GM12878 (cell line): ENCODE results near the gene IFNA13. TPM values are rescaled to one million over a fixed set of nuclear protein-coding genes. Genes with fewer than 3 reads are reported as not detected.
A peak's percentile ranks its signal among the peaks of the same experiment; 100 is the strongest.

Experiments
- ATAC-seq: fragments of 200-7000 bp; cut with Tn5 transposase; 3 replicates; pipeline ENCODE4 v1.9.1; 2020; ENCODE audit warnings: mild to moderate bottlenecking, moderate library complexity
- BruUV-seq: library from RNA; stranded (reverse); fragments of 400-500 nt; replicated peaks from 2 replicates; lab custom pipeline; 2021; lab: Mats Ljungman, UMichigan
- CTCF ChIA-PET: fragments of 300-600 bp; sonication (Branson Sonifier 250); formaldehyde crosslinking; extraction: SDS; loops from one replicate; lab custom pipeline; 2021; ENCODE audit warnings: inconsistent platforms; lab: Yijun Ruan, JAX
- POLR2A ChIA-PET: fragments of 350-600 bp; formaldehyde crosslinking; extraction: SDS; loops from one replicate; lab custom pipeline; 2021; ENCODE audit warnings: inconsistent platforms; lab: Charles Lee
- RAD21 ChIA-PET: fragments of 300-600 bp; sonication (Branson Sonifier 250); formaldehyde crosslinking; loops from one replicate; lab custom pipeline; 2023; ENCODE audit warnings: antibody characterized with exemption; ENCODE audit not compliant: unreplicated experiment; lab: Charles Lee
- SMC1A ChIA-PET: fragments of 300-600 bp; sonication (Branson Sonifier 250); formaldehyde crosslinking; loops from one replicate; lab custom pipeline; 2023; ENCODE audit not compliant: unreplicated experiment, uncharacterized antibody; lab: Charles Lee
- DNase-seq: peaks from one replicate; pipeline ENCODE4 v3.0.0-alpha.2; 2011; ENCODE audit warnings: low read depth, low spot score
- FAIRE-seq: peaks from 3 replicates; lab custom pipeline; 2011; peaks lifted over from hg19 to GRCh38; lab: Jason Lieb, UNC
- H2AFZ ChIP-seq: 2 replicates; pipeline ENCODE4 v1.6.0; 2011; ENCODE audit warnings: low read depth, low read length, control low read depth; ENCODE audit not compliant: control insufficient read depth
- H3K27ac ChIP-seq: 2 replicates; pipeline ENCODE4 v1.5.1; 2011; ENCODE audit warnings: control low read depth; ENCODE audit not compliant: control insufficient read depth, insufficient read depth
- H3K27me3 ChIP-seq, 2 experiments: replicated peaks in 1 of 2; 2 replicates each; pipeline versions ENCODE4 v1.6.0 to v1.6.1; 2011; ENCODE audit warnings: low read length in 1 of 2; ENCODE audit not compliant: control insufficient read depth in 2 of 2, insufficient read depth in 2 of 2
- H3K36me3 ChIP-seq, 2 experiments: 2 replicates each; pipeline ENCODE4 v1.5.1; 2011; ENCODE audit warnings: low read length in 1 of 2; ENCODE audit not compliant: control insufficient read depth in 2 of 2, insufficient read depth in 2 of 2
- H3K4me1 ChIP-seq: 2 replicates; pipeline ENCODE4 v1.6.1; 2011; ENCODE audit warnings: mild to moderate bottlenecking, low read length, moderate library complexity, mixed read lengths; ENCODE audit not compliant: control insufficient read depth, insufficient read depth
- H3K4me2 ChIP-seq: 2 replicates; pipeline ENCODE4 v1.6.0; 2011; ENCODE audit warnings: control low read depth; ENCODE audit not compliant: control insufficient read depth, insufficient read depth
- H3K4me3 ChIP-seq: fragments of 200-600 bp; sonication (generic); 2 replicates; pipeline ENCODE4 v1.5.1; 2016
- H3K79me2 ChIP-seq: 2 replicates; pipeline ENCODE4 v1.6.0; 2011; ENCODE audit warnings: low read length; ENCODE audit not compliant: control insufficient read depth, insufficient read depth
- H3K9ac ChIP-seq: 2 replicates; pipeline ENCODE4 v1.8.0; 2011; ENCODE audit warnings: low read length, control low read depth, mixed read lengths; ENCODE audit not compliant: control insufficient read depth, insufficient read depth
- H3K9me3 ChIP-seq: replicated peaks from 3 replicates; pipeline ENCODE4 v1.5.1; 2011; ENCODE audit warnings: mild to moderate bottlenecking, low read length; ENCODE audit not compliant: control insufficient read depth, insufficient read depth
- H4K20me1 ChIP-seq: 2 replicates; pipeline ENCODE4 v1.6.0; 2011; ENCODE audit not compliant: control insufficient read depth, insufficient read depth
- ASH2L ChIP-seq: fragments of 300-600, 200-600 bp; sonication (generic); IDR thresholded peaks from 2 replicates; pipeline ENCODE4 v1.6.1; 2017; ENCODE audit warnings: low read depth, mild to moderate bottlenecking, borderline replicate concordance
- BHLHE40 ChIP-seq, 2 experiments: fragments of 450-650 bp in 1 of 2; IDR thresholded peaks; 2 replicates each; pipeline ENCODE4 v1.6.1; 2011 to 2017; ENCODE audit warnings: low read depth in 2 of 2, borderline replicate concordance in 1 of 2, improper control_type of control experiment in 1 of 2, low read length in 1 of 2, mild to moderate bottlenecking in 1 of 2
- DPF2 ChIP-seq: fragments of 450-650 bp; IDR thresholded peaks from 2 replicates; pipeline ENCODE4 v1.6.1; 2017; ENCODE audit warnings: mild to moderate bottlenecking
- HDAC2 ChIP-seq: fragments of 200-600 bp; sonication (generic); IDR thresholded peaks from 2 replicates; pipeline ENCODE4 v1.6.1; 2017
- MEF2B ChIP-seq: fragments of 450-650 bp; IDR thresholded peaks from 2 replicates; pipeline ENCODE4 v1.6.1; 2018; ENCODE audit warnings: mild to moderate bottlenecking, moderate library complexity; ENCODE audit not compliant: partially characterized antibody, poor library complexity, severe bottlenecking
- MXI1 ChIP-seq: fragments of 150-350 bp; IDR thresholded peaks from 2 replicates; pipeline ENCODE4 v1.6.1; 2011; ENCODE audit warnings: low read depth, mild to moderate bottlenecking, inconsistent platforms, low read length, improper control_type of control experiment
- SMC3 ChIP-seq: IDR thresholded peaks from 2 replicates; pipeline ENCODE4 v1.6.1; 2011; ENCODE audit warnings: low read length, improper control_type of control experiment, borderline replicate concordance
- WGBS: methylation state at CpG from one replicate; pipeline ENCODE4 v1.1.6; 2016; ENCODE audit warnings: low lambda C conversion rate; ENCODE audit not compliant: insufficient replicate concordance, insufficient coverage; ENCODE audit errors: missing lambda C conversion rate; 5-methylcytosine and 5-hydroxymethylcytosine counted together
- in situ Hi-C: fragments of 300-500 bp; cut with MboI; formaldehyde crosslinking; loops from 9 replicates; pipeline ENCODE4 v1.14.3; 2018; ENCODE audit warnings: mixed read lengths
- intact Hi-C: fragments of 100-400 bp; cut with micrococcal nuclease; formaldehyde crosslinking; loops from one replicate; pipeline ENCODE4 v1.14.2; 2022; ENCODE audit not compliant: unreplicated experiment
- polyA plus RNA-seq, 11 experiments: library from polyadenylated mRNA; depleted of rRNA in 4 of 11; unstranded in 6 of 11; stranded (reverse) in 5 of 11; fragments of >200 nt; fragmentation: Nextera tagmentation in 4 of 11; fragmentation: Illumina TruSeq in 1 of 11; extraction: Ambion mirVana in 4 of 11; extraction: Trizol in 1 of 11; gene quantifications; 1 replicate in 1 of 11; 2 replicates in 10 of 11; pipeline versions ENCODE4 v1.2.1 to v1.2.3, GENCODE V29; 2011 to 2016; ENCODE audit warnings: inconsistent platforms in 2 of 11, missing spikeins in 2 of 11, low read depth in 1 of 11
- total RNA-seq, 4 experiments: library from RNA; depleted of rRNA in 3 of 4; stranded (reverse); fragments of >200 nt in 3 of 4; fragmentation: Illumina TruSeq in 1 of 4; extraction: Trizol in 1 of 4; gene quantifications; 2 replicates each; pipeline versions ENCODE4 v1.2.1 to v1.2.3, GENCODE V29; 2013 to 2021
- TF ChIP-seq, protein P1 (sequence below): fragments of 150-350 bp; IDR thresholded peaks from 2 replicates; pipeline ENCODE4 v1.6.1; 2014; ENCODE audit warnings: mild to moderate bottlenecking, low read depth, low read length
- TF ChIP-seq, protein P2 (sequence below): fragments of 450-650 bp; IDR thresholded peaks from 2 replicates; pipeline ENCODE4 v1.6.1; 2014; ENCODE audit warnings: mild to moderate bottlenecking
- TF ChIP-seq, protein P3 (sequence below): IDR thresholded peaks from 2 replicates; pipeline ENCODE4 v1.6.1; 2011; ENCODE audit warnings: borderline replicate concordance, low read depth, mild to moderate bottlenecking, moderate library complexity, mixed read lengths, low read length; ENCODE audit not compliant: insufficient read depth; ENCODE audit errors: extremely low read length
- TF ChIP-seq, protein P4 (sequence below): fragments of 450-650 bp; IDR thresholded peaks from 2 replicates; pipeline ENCODE4 v1.6.1; 2017; ENCODE audit warnings: mild to moderate bottlenecking, moderate library complexity

Gene IFNA13
- total and polyA plus RNA-seq, 10 of the 15 experiments (the other 5 are each of a cell fraction or from before 2014, with no cell fraction given) = not detected

DNA sequence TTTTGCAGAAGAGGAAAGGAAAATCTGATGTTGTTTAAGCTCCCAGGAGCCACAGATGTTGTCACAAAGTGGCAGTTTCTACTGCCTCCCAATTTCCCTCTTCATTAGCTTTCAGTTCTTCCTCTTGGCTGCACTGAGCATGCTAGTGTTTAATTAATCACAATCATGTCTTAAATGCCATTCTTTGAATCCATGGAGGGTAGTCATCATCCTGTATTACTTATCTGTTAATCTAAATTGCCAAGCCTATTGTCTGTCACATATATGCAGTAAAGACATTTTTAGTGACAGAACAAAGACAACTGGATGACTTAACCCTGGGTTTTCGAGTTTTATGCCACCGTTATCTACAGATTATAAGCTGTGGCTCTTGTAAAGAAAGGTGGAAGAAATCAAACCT is 47.4 kb downstream of the IFNA13 start (continued):
- TF ChIP-seq, protein P1, sequence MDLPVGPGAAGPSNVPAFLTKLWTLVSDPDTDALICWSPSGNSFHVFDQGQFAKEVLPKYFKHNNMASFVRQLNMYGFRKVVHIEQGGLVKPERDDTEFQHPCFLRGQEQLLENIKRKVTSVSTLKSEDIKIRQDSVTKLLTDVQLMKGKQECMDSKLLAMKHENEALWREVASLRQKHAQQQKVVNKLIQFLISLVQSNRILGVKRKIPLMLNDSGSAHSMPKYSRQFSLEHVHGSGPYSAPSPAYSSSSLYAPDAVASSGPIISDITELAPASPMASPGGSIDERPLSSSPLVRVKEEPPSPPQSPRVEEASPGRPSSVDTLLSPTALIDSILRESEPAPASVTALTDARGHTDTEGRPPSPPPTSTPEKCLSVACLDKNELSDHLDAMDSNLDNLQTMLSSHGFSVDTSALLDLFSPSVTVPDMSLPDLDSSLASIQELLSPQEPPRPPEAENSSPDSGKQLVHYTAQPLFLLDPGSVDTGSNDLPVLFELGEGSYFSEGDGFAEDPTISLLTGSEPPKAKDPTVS = no peak
- TF ChIP-seq, protein P2, sequence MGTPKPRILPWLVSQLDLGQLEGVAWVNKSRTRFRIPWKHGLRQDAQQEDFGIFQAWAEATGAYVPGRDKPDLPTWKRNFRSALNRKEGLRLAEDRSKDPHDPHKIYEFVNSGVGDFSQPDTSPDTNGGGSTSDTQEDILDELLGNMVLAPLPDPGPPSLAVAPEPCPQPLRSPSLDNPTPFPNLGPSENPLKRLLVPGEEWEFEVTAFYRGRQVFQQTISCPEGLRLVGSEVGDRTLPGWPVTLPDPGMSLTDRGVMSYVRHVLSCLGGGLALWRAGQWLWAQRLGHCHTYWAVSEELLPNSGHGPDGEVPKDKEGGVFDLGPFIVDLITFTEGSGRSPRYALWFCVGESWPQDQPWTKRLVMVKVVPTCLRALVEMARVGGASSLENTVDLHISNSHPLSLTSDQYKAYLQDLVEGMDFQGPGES = no peak
- TF ChIP-seq MXI1 = no peak
- TF ChIP-seq MEF2B = no peak

DNA sequence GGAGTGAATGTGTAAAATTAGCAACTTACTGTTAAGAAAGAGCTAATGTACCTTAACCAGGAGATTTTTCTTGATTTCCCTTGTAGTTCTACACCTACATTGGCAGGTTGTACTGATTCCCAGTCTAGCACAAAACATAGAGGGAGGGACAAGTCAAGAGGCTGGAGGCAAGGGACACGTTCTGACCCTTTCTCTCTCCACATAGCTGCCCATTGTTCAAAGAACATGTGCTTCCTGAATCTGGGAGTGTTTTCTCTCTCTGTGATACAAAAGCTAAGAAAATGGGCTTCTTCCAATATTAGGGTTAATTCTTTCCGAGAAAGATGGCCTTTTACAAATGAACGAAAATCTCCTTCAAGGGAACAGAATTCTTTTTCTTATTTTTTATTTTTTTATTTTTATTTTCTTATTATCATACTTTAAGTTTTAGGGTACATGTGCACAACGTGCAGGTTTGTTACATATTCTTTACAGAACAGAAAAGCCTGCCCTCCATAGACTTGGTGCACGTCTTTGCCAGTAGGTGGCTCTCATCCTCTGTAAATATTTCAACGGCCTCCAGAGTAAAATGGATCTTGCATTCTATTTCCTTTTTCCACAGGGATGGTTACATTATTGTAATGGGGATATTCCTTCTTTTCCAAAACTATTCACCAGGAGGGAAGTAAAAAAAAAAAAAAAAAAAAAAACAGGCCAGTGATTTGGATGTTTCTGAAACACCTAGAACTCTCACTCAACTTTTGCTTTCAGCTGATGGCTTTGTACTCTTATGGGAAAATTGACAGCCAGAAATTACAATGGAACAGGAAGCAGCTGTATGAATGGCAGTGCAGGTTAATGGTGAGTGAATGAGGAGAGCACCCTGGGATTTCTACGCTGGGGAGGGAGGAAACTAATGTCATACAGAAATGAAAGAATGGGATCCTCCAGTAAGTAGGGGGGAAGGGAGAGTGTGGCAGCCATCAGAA is 49.6 kb downstream of the IFNA13 start:
- Histone ChIP-seq H2AFZ (no peak overlapping the region), H4K20me1 (no peaks in the 10 kb centered on the region), H3K27ac (no peak overlapping the region), H3K4me3 (no peak overlapping the region), H3K4me2 (no peak overlapping the region), H3K36me3 (peaks cover 0 to 7% of the 10 kb centered on the region in 2 experiments; a peak in 3 of 4 replicates), H3K9ac (no peak overlapping the region), H3K27me3 (no peaks in the 10 kb centered on the region), H3K4me1 (no peaks in the 10 kb centered on the region), H3K9me3 (no peaks in the 10 kb centered on the region), H3K79me2 (no peaks in the 10 kb centered on the region)
- 20% methylated on average over 7 of the region's 7 CpGs for WGBS
- no TSS peak for BruUV-seq
- SMC1A ChIA-PET = interaction anchor here (0.6 to 3.4 kb wide), 23 partner anchors 11 to 216 kb away, joined by 3 to 19 read pairs (median 5); partner anchors contain the start of gene IFNA8
- in situ Hi-C loops (loop anchor here (5.0 kb wide), 1 partner anchor 479 kb away; no protein-coding TSS in a partner anchor), intact Hi-C loops (loop anchor here (1.0 to 10.0 kb wide), 5 partner anchors 66 to 471 kb away; no protein-coding TSS in a partner anchor)
- CTCF ChIA-PET = interaction anchor here (0.5 to 6.4 kb wide), 61 partner anchors 8 to 1285 kb away, joined by 3 to 35 read pairs (median 4); partner anchors contain the start of gene KLHL9
- peak; percentile 94 for ATAC-seq
- RAD21 ChIA-PET = interaction anchor here (0.6 to 2.7 kb wide), 19 partner anchors 11 to 1013 kb away, joined by 3 to 20 read pairs (median 4); no protein-coding TSS in a partner anchor
- no peak for DNase-seq
- POLR2A ChIA-PET = no interaction called here
- peak; percentile 80 for FAIRE-seq
- no peak for TF ChIP-seq ASH2L
- 0 out of 4 replicates have a peak, but pooled peaks of 1 of the 2 experiments have one; percentile 15 for TF ChIP-seq BHLHE40 (IDR thresholded peaks at IDR 0.05; ENCODE audit: borderline replicate concordance in 1 of 2, low read depth in 2 of 2, low read length in 1 of 2)
- TF ChIP-seq, protein P3, sequence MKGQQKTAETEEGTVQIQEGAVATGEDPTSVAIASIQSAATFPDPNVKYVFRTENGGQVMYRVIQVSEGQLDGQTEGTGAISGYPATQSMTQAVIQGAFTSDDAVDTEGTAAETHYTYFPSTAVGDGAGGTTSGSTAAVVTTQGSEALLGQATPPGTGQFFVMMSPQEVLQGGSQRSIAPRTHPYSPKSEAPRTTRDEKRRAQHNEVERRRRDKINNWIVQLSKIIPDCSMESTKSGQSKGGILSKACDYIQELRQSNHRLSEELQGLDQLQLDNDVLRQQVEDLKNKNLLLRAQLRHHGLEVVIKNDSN = no peak
- no peak for TF ChIP-seq HDAC2
- TF ChIP-seq, protein P4, sequence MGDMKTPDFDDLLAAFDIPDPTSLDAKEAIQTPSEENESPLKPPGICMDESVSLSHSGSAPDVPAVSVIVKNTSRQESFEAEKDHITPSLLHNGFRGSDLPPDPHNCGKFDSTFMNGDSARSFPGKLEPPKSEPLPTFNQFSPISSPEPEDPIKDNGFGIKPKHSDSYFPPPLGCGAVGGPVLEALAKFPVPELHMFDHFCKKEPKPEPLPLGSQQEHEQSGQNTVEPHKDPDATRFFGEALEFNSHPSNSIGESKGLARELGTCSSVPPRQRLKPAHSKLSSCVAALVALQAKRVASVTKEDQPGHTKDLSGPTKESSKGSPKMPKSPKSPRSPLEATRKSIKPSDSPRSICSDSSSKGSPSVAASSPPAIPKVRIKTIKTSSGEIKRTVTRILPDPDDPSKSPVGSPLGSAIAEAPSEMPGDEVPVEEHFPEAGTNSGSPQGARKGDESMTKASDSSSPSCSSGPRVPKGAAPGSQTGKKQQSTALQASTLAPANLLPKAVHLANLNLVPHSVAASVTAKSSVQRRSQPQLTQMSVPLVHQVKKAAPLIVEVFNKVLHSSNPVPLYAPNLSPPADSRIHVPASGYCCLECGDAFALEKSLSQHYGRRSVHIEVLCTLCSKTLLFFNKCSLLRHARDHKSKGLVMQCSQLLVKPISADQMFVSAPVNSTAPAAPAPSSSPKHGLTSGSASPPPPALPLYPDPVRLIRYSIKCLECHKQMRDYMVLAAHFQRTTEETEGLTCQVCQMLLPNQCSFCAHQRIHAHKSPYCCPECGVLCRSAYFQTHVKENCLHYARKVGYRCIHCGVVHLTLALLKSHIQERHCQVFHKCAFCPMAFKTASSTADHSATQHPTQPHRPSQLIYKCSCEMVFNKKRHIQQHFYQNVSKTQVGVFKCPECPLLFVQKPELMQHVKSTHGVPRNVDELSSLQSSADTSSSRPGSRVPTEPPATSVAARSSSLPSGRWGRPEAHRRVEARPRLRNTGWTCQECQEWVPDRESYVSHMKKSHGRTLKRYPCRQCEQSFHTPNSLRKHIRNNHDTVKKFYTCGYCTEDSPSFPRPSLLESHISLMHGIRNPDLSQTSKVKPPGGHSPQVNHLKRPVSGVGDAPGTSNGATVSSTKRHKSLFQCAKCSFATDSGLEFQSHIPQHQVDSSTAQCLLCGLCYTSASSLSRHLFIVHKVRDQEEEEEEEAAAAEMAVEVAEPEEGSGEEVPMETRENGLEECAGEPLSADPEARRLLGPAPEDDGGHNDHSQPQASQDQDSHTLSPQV = no peak
- peak; percentile 75; the same call in 1 of the 2 replicates for TF ChIP-seq SMC3
- TF ChIP-seq DPF2 = no peak
